ENCODE results near the gene LAMTOR4.
"Not testable (repeated sequence)": the region's sequence is repeated elsewhere in the genome, so short reads cannot be mapped to it uniquely, and the experiment has no call there.

LAMTOR4 gene

GRCh38 chr7:100166317-100166940 lies 17.7 kb downstream of the LAMTOR4 start:
- DNase-seq = peak in 1 of 10 donors; percentile 61
- intact Hi-C loops (cut with DNase I) = no loop called here

- peak in 2 of 10 donors; percentile 1 to 61 for DNase-seq
- intact Hi-C loops (cut with DNase I) = no loop called here
These were observed 18.5 kb downstream of the LAMTOR4 start for GRCh38 chr7:100166970-100167911.

GRCh38 chr7:100167912-100168323 lies 19.2 kb downstream of the LAMTOR4 start:
- intact Hi-C loops (cut with DNase I) = no loop called here
- DNase-seq = peak in 1 of 10 donors; percentile 4

- intact Hi-C loops (cut with DNase I) = no loop called here
- DNase-seq = no peak
These were observed 20.6 kb downstream of the LAMTOR4 start for GRCh38 chr7:100169147-100169850.

GRCh38 chr7:100170101-100170897 lies 21.6 kb downstream of the LAMTOR4 start:
- intact Hi-C loops (cut with DNase I) = no loop called here

GRCh38 chr7:100171087-100171681 lies 22.5 kb downstream of the LAMTOR4 start:
- intact Hi-C loops (cut with DNase I) = no loop called here
- no peak for DNase-seq

More at GRCh38 chr7:100170101-100170897, 21.6 kb downstream of the LAMTOR4 start:
- DNase-seq = no peak

- intact Hi-C loops (cut with DNase I) = no loop called here
These were observed 23.1 kb downstream of the LAMTOR4 start for GRCh38 chr7:100171840-100172239.

GRCh38 chr7:100173806-100174495 lies 25.2 kb downstream of the LAMTOR4 start:
- intact Hi-C loops (cut with DNase I) = no loop called here
- no peak for DNase-seq

More at GRCh38 chr7:100171840-100172239, 23.1 kb downstream of the LAMTOR4 start:
- DNase-seq = peak in 1 of 10 donors; percentile 62

GRCh38 chr7:100174582-100174981 lies 25.9 kb downstream of the LAMTOR4 start:
- DNase-seq = peak in 1 of 10 donors; percentile 42
- intact Hi-C loops (cut with DNase I) = no loop called here

GRCh38 chr7:100175296-100175935 lies 26.7 kb downstream of the LAMTOR4 start:
- intact Hi-C loops (cut with DNase I) = no loop called here
- no peak for DNase-seq

- intact Hi-C loops (cut with DNase I) = no loop called here
- DNase-seq = no peak
These were observed 27.7 kb downstream of the LAMTOR4 start for GRCh38 chr7:100176096-100177044.

GRCh38 chr7:100177045-100178001 lies 28.6 kb downstream of the LAMTOR4 start, which contains the start of the genes GPC2 and STAG3:
GPC2 (minus strand) TSS chr7:100177381; CDS start chr7:100177199, 182 bp downstream.
STAG3 (plus strand) TSS chr7:100177918; CDS start chr7:100180557, 2,639 bp downstream.
- intact Hi-C loops (cut with DNase I) = no loop called here
- DNase-seq = peak; percentile 79 to 98 (median 90)

GRCh38 chr7:100180084-100180483 lies 31.4 kb downstream of the LAMTOR4 start:
- DNase-seq; intact Hi-C loops (cut with DNase I): not testable (repeated sequence)

- DNase-seq; intact Hi-C loops (cut with DNase I): not testable (repeated sequence)
These were observed 33.9 kb downstream of the LAMTOR4 start for GRCh38 chr7:100182616-100183015.

GRCh38 chr7:100183090-100183489 lies 34.4 kb downstream of the LAMTOR4 start:
- intact Hi-C loops (cut with DNase I); DNase-seq: not testable (repeated sequence)

GRCh38 chr7:100185726-100186125 lies 37.0 kb downstream of the LAMTOR4 start:
- intact Hi-C loops (cut with DNase I) = no loop called here
- no peak for DNase-seq
